Activated naive CD4-positive, alpha-beta T cell treated with anti-CD3 and anti-CD28 coated beads, Interleukin-2, amount 10 ng/mL, durations not matched to agents 7 days and 5 days (primary cell): ENCODE measurements around the gene METTL26.

Experiments
- CTCF ChIA-PET: fragments of 350-600 bp; sonication (Branson Sonifier 250); formaldehyde crosslinking; loops from one replicate; lab custom pipeline; 2021; ENCODE audit warnings: antibody characterized with exemption; lab: Charles Lee
- DNase-seq: peaks from one replicate; pipeline ENCODE4 v3.0.0-alpha.2; 2020
- H3K27ac Mint-ChIP-seq: one replicate; pipeline ENCODE4 v1.8.0; 2021; ENCODE audit warnings: mild to moderate bottlenecking, moderate library complexity, mixed read lengths
- H3K27me3 Mint-ChIP-seq: one replicate; pipeline ENCODE4 v1.8.0; 2021; ENCODE audit warnings: mild to moderate bottlenecking, mixed read lengths
- H3K36me3 Mint-ChIP-seq: one replicate; pipeline ENCODE4 v1.8.0; 2021; ENCODE audit warnings: mixed read lengths
- H3K4me1 Mint-ChIP-seq: one replicate; pipeline ENCODE4 v1.8.0; 2021; ENCODE audit warnings: mixed read lengths
- H3K4me3 Mint-ChIP-seq: one replicate; pipeline ENCODE4 v1.8.0; 2021; ENCODE audit warnings: mild to moderate bottlenecking, moderate library complexity, mixed read lengths
- H3K9me3 Mint-ChIP-seq: one replicate; pipeline ENCODE4 v1.8.0; 2021; ENCODE audit warnings: mixed read lengths

METTL26 gene

GRCh38 chr16:620700-621525, 15.2 kb downstream of the METTL26 start:
- DNase-seq, result no peak
- CTCF ChIA-PET, result no interaction called here
- Mint-ChIP-seq H3K4me1 (no peaks in the 10 kb centered on the region), H3K27ac (no peak overlapping the region), H3K27me3 (no peaks in the 10 kb centered on the region), H3K36me3 (no peaks in the 10 kb centered on the region), H3K4me3 (no peak overlapping the region), H3K9me3 (no peaks in the 10 kb centered on the region)

GRCh38 chr16:619476-620100, 16.5 kb downstream of the METTL26 start:
- Mint-ChIP-seq H3K27me3 (no peaks in the 10 kb centered on the region), H3K27ac (no peak overlapping the region), H3K4me1 (no peaks in the 10 kb centered on the region), H3K4me3 (no peak overlapping the region), H3K36me3 (no peaks in the 10 kb centered on the region), H3K9me3 (no peaks in the 10 kb centered on the region)
- CTCF ChIA-PET, result no interaction called here
- DNase-seq, result no peak

- Mint-ChIP-seq H3K27ac (no peak overlapping the region), H3K27me3 (no peaks in the 10 kb centered on the region), H3K4me3 (no peak overlapping the region), H3K9me3 (no peaks in the 10 kb centered on the region), H3K36me3 (no peaks in the 10 kb centered on the region), H3K4me1 (no peaks in the 10 kb centered on the region)
- DNase-seq, result no peak
- CTCF ChIA-PET, result no interaction called here
These were observed 18.2 kb downstream of the METTL26 start for GRCh38 chr16:617855-618254.

GRCh38 chr16:616733-617586, 19.1 kb downstream of the METTL26 start:
- H3K9me3 Mint-ChIP-seq, result no peaks in the 10 kb centered on the region
- no peak for DNase-seq
- no peak overlapping the region for H3K4me3 Mint-ChIP-seq
- no peaks in the 10 kb centered on the region for H3K27me3 Mint-ChIP-seq
- no peaks in the 10 kb centered on the region for H3K4me1 Mint-ChIP-seq
- H3K27ac Mint-ChIP-seq, result no peak overlapping the region
- CTCF ChIA-PET, result no interaction called here
- no peaks in the 10 kb centered on the region for H3K36me3 Mint-ChIP-seq

GRCh38 chr16:615122-615521, 21.0 kb downstream of the METTL26 start:
- Mint-ChIP-seq H3K36me3 (no peaks in the 10 kb centered on the region), H3K9me3 (no peaks in the 10 kb centered on the region), H3K4me3 (no peak overlapping the region), H3K27ac (no peak overlapping the region), H3K27me3 (no peaks in the 10 kb centered on the region), H3K4me1 (no peaks in the 10 kb centered on the region)
- CTCF ChIA-PET, result no interaction called here
- DNase-seq, result no peak

GRCh38 chr16:610513-611381, 25.4 kb downstream of the METTL26 start:
- no peak overlapping the region for H3K4me3 Mint-ChIP-seq
- H3K36me3 Mint-ChIP-seq, result no peaks in the 10 kb centered on the region
- DNase-seq, result peak; percentile 58
- no peak overlapping the region for H3K27ac Mint-ChIP-seq
- no peaks in the 10 kb centered on the region for H3K4me1 Mint-ChIP-seq
- CTCF ChIA-PET, result interaction anchor here (1.7 kb wide), 1 partner anchor 10 kb away, joined by 6 read pairs; no protein-coding TSS in a partner anchor
- H3K27me3 Mint-ChIP-seq, result no peaks in the 10 kb centered on the region
- no peaks in the 10 kb centered on the region for H3K9me3 Mint-ChIP-seq

- Mint-ChIP-seq H3K4me1 (no peaks in the 10 kb centered on the region), H3K27ac (no peak overlapping the region), H3K4me3 (no peak overlapping the region), H3K9me3 (no peaks in the 10 kb centered on the region), H3K27me3 (no peaks in the 10 kb centered on the region), H3K36me3 (no peaks in the 10 kb centered on the region)
- CTCF ChIA-PET, result interaction anchor here (1.7 kb wide), 1 partner anchor 9 kb away, joined by 6 read pairs; no protein-coding TSS in a partner anchor
- DNase-seq, result no peak
These were observed 26.1 kb downstream of the METTL26 start for GRCh38 chr16:609984-610383.

- DNase-seq, result no peak
- Mint-ChIP-seq H3K4me1 (no peaks in the 10 kb centered on the region), H3K27ac (no peak overlapping the region), H3K9me3 (no peaks in the 10 kb centered on the region), H3K36me3 (no peaks in the 10 kb centered on the region), H3K4me3 (no peak overlapping the region), H3K27me3 (no peaks in the 10 kb centered on the region)
- CTCF ChIA-PET, result interaction anchor here (1.7 kb wide), 1 partner anchor 8 kb away, joined by 6 read pairs; no protein-coding TSS in a partner anchor
These were observed 26.8 kb downstream of the METTL26 start for GRCh38 chr16:609316-609715.

GRCh38 chr16:608019-608418, 28.1 kb downstream of the METTL26 start:
- Mint-ChIP-seq H3K4me3 (no peak overlapping the region), H3K27me3 (no peaks in the 10 kb centered on the region), H3K9me3 (no peaks in the 10 kb centered on the region), H3K36me3 (no peaks in the 10 kb centered on the region), H3K27ac (no peak overlapping the region), H3K4me1 (no peaks in the 10 kb centered on the region)
- CTCF ChIA-PET, result no interaction called here
- no peak for DNase-seq

GRCh38 chr16:606656-607307, 29.3 kb downstream of the METTL26 start:
- Mint-ChIP-seq H3K36me3 (no peaks in the 10 kb centered on the region), H3K4me3 (no peak overlapping the region)
- CTCF ChIA-PET, result no interaction called here

GRCh38 chr16:603933-604332, 32.2 kb downstream of the METTL26 start:
- H3K9me3 Mint-ChIP-seq, result no peaks in the 10 kb centered on the region
- H3K4me1 Mint-ChIP-seq, result no peaks in the 10 kb centered on the region
- CTCF ChIA-PET, result no interaction called here
- DNase-seq, result no peak
- peaks cover 3% of the 10 kb centered on the region for H3K36me3 Mint-ChIP-seq
- H3K4me3 Mint-ChIP-seq, result no peak overlapping the region
- H3K27ac Mint-ChIP-seq, result no peak overlapping the region
- H3K27me3 Mint-ChIP-seq, result no peaks in the 10 kb centered on the region

More at GRCh38 chr16:606656-607307, 29.3 kb downstream of the METTL26 start:
- no peak for DNase-seq
- H3K9me3 Mint-ChIP-seq, result no peaks in the 10 kb centered on the region
- no peak overlapping the region for H3K27ac Mint-ChIP-seq
- H3K4me1 Mint-ChIP-seq, result no peaks in the 10 kb centered on the region
- H3K27me3 Mint-ChIP-seq, result no peaks in the 10 kb centered on the region

- Mint-ChIP-seq H3K4me1 (no peaks in the 10 kb centered on the region), H3K27ac (no peak overlapping the region), H3K4me3 (no peak overlapping the region), H3K36me3 (peaks cover 15% of the 10 kb centered on the region), H3K9me3 (no peaks in the 10 kb centered on the region), H3K27me3 (no peaks in the 10 kb centered on the region)
- CTCF ChIA-PET, result interaction anchor here (1.1 to 1.6 kb wide), 3 partner anchors 9 to 24 kb away, joined by 3 to 6 read pairs (median 4); no protein-coding TSS in a partner anchor
- DNase-seq, result no peak
These were observed 35.3 kb downstream of the METTL26 start for GRCh38 chr16:600781-601180.
